HL-60/S4 (cell line): Measurements from ENCODE around the gene CDKN2AIPNL.
"Not testable (repeated sequence)": the region's sequence is repeated elsewhere in the genome, so short reads cannot be mapped to it uniquely, and the experiment has no call there.

Source experiments
- in situ Hi-C: fragments of 300-500 bp; cut with MboI; formaldehyde crosslinking; loops from 2 replicates; pipeline ENCODE4 v1.14.3; 2022; ENCODE audit warnings: low sequenced_read_pairs

Gene CDKN2AIPNL

GRCh38 chr5:134403951-134404350, 7.7 kb downstream of the CDKN2AIPNL start:
- in situ Hi-C loops: no loop called here

GRCh38 chr5:134398609-134399155, 13.0 kb downstream of the CDKN2AIPNL start:
- in situ Hi-C loops: no loop called here

GRCh38 chr5:134397196-134397595, 14.5 kb downstream of the CDKN2AIPNL start:
- in situ Hi-C loops: no loop called here

GRCh38 chr5:134396274-134396673, 15.4 kb downstream of the CDKN2AIPNL start:
- in situ Hi-C loops: no loop called here

- in situ Hi-C loops: no loop called here
Measured at GRCh38 chr5:134394932-134395331, 16.7 kb downstream of the CDKN2AIPNL start.

- in situ Hi-C loops: no loop called here
Measured at GRCh38 chr5:134392301-134392700, 19.4 kb downstream of the CDKN2AIPNL start.

- in situ Hi-C loops: no loop called here
Measured at GRCh38 chr5:134387443-134387842, 24.2 kb downstream of the CDKN2AIPNL start.

GRCh38 chr5:134383980-134384697, 27.5 kb downstream of the CDKN2AIPNL start:
- in situ Hi-C loops: no loop called here

- in situ Hi-C loops: not testable (repeated sequence)
Measured at GRCh38 chr5:134382204-134382603, 29.5 kb downstream of the CDKN2AIPNL start.

- in situ Hi-C loops: no loop called here
Measured at GRCh38 chr5:134380346-134380745, 31.3 kb downstream of the CDKN2AIPNL start.

- in situ Hi-C loops: no loop called here
Measured at GRCh38 chr5:134374232-134374631, 37.4 kb downstream of the CDKN2AIPNL start.

- in situ Hi-C loops: not testable (repeated sequence)
Measured at GRCh38 chr5:134373633-134374032, 38.0 kb downstream of the CDKN2AIPNL start.

- in situ Hi-C loops: no loop called here
Measured at GRCh38 chr5:134371834-134372340, 39.8 kb downstream of the CDKN2AIPNL start.

GRCh38 chr5:134370871-134371833, 40.5 kb downstream of the CDKN2AIPNL start, which contains the start of gene UBE2B:
Gene UBE2B (plus strand): TSS chr5:134371569. CDS start chr5:134371596, 27 bp downstream.
- in situ Hi-C loops: no loop called here

GRCh38 chr5:134370311-134370870, 41.3 kb downstream of the CDKN2AIPNL start:
- in situ Hi-C loops: no loop called here

- in situ Hi-C loops: no loop called here
Measured at GRCh38 chr5:134365604-134366003, 46.1 kb downstream of the CDKN2AIPNL start.

GRCh38 chr5:134355681-134356080, 56.0 kb downstream of the CDKN2AIPNL start:
- in situ Hi-C loops: no loop called here
